Caco-2 (cell line): ENCODE results near the gene RASGRF1. TPM values are rescaled to one million over a fixed set of nuclear protein-coding genes. Genes with fewer than 3 reads are reported as not detected.
A peak's percentile ranks its signal among the peaks of the same experiment; 100 is the strongest.

ENCODE experiments used
- BruUV-seq: library from RNA; stranded (reverse); fragments of 400-500 nt; replicated peaks from 2 replicates; lab custom pipeline; 2021; lab: Mats Ljungman, UMichigan
- CTCF ChIA-PET: fragments of 300-600 bp; sonication (Branson Sonifier 250); formaldehyde crosslinking; loops from one replicate; lab custom pipeline; 2022; ENCODE audit warnings: antibody characterized with exemption; lab: Charles Lee
- POLR2A ChIA-PET: fragments of 300-600 bp; sonication (Branson Sonifier 250); formaldehyde crosslinking; loops from one replicate; lab custom pipeline; 2022; ENCODE audit warnings: antibody characterized with exemption; lab: Charles Lee
- DNase-seq, 2 experiments: peaks; one replicate each; pipeline versions ENCODE4 v3.0.0 to v3.0.0-alpha.2; 2020 to 2022
- H3K27me3 ChIP-seq: replicated peaks from 2 replicates; pipeline ENCODE4 v1.6.0; 2011; ENCODE audit warnings: low read length; ENCODE audit not compliant: control insufficient read depth, insufficient read depth
- H3K36me3 ChIP-seq: 2 replicates; pipeline ENCODE4 v1.5.1; 2011; ENCODE audit warnings: low read length; ENCODE audit not compliant: control insufficient read depth, insufficient read depth
- H3K4me1 ChIP-seq: fragments of 250-450 bp; sonication (Bioruptor Pico); 2 replicates; pipeline ENCODE4 v1.5.1; 2020; ENCODE audit warnings: mild to moderate bottlenecking
- H3K4me3 ChIP-seq: 2 replicates; pipeline ENCODE4 v1.5.1; 2011; ENCODE audit warnings: low read depth, mild to moderate bottlenecking, control low read depth, low read length
- H3K9me3 ChIP-seq: fragments of 250-450 bp; sonication (Bioruptor Pico); 2 replicates; pipeline ENCODE4 v1.5.1; 2020; ENCODE audit warnings: mild to moderate bottlenecking, moderate library complexity
- H3K27ac Mint-ChIP-seq: one replicate; pipeline ENCODE4 v1.8.0; 2022; ENCODE audit warnings: mixed read lengths; ENCODE audit not compliant: unreplicated experiment
- H3K27me3 Mint-ChIP-seq: one replicate; pipeline ENCODE4 v1.8.0; 2022; ENCODE audit warnings: mixed read lengths; ENCODE audit not compliant: insufficient read depth, unreplicated experiment
- H3K36me3 Mint-ChIP-seq: one replicate; pipeline ENCODE4 v1.8.0; 2022; ENCODE audit warnings: mild to moderate bottlenecking, mixed read lengths; ENCODE audit not compliant: insufficient read depth, unreplicated experiment
- H3K4me1 Mint-ChIP-seq: one replicate; pipeline ENCODE4 v1.8.0; 2022; ENCODE audit warnings: low read depth, mixed read lengths; ENCODE audit not compliant: unreplicated experiment
- H3K4me3 Mint-ChIP-seq: one replicate; pipeline ENCODE4 v1.8.0; 2022; ENCODE audit warnings: mild to moderate bottlenecking, moderate library complexity, mixed read lengths; ENCODE audit not compliant: unreplicated experiment
- H3K9me3 Mint-ChIP-seq: one replicate; pipeline ENCODE4 v1.8.0; 2022; ENCODE audit warnings: mixed read lengths; ENCODE audit not compliant: unreplicated experiment
- CTCF ChIP-seq, 2 experiments: fragments of 200-600 bp in 1 of 2; IDR thresholded peaks; 1 replicate in 1 of 2; 2 replicates in 1 of 2; pipeline versions ENCODE4 v1.5.1 to v1.8.0; 2011 to 2022; ENCODE audit warnings: antibody characterized with exemption in 1 of 2, control low read depth in 1 of 2, inconsistent platforms in 1 of 2, low read depth in 1 of 2, low read length in 1 of 2, mild to moderate bottlenecking in 1 of 2, moderate library complexity in 1 of 2; ENCODE audit not compliant: insufficient read depth in 1 of 2, severe bottlenecking in 1 of 2, unreplicated experiment in 1 of 2
- intact Hi-C: fragments of 100-400 bp; cut with micrococcal nuclease; formaldehyde crosslinking; loops from one replicate; pipeline ENCODE4 v1.10.0; 2022; ENCODE audit not compliant: unreplicated experiment
- total RNA-seq: library from RNA; stranded (reverse); gene quantifications from 2 replicates; pipeline ENCODE4 v1.2.3, GENCODE V29; 2022

Gene RASGRF1
- total RNA-seq, 1 experiment from 2014 or later: 0.57 TPM

DNA sequence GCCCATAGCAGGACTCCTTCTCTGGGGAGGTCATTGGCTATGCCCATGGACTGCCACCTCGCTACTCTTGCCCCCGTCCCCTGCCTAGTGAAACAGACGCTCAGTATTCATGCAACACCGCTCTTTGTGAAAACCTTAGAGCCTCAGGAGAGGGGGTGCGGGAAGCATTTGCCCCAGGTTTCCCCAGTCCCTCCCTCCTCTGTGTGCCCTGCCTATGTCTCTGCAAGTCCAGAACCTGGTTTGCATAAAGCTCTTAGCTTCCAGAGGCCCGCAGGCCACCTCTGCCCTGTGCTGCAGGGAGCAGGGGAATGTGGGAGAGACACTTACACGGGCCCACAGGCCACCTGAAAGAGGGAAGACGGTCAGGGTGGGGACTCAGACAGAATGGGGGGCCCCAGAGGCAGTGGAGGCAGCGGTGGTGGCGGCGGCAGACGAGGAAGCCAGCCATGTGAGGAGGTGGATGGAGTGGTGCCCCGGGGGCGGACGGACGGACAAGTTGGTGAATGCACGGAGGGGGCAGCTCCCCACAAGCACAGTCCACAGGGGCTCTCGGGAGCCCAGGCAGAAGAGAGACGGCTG, 111.9 kb downstream of the RASGRF1 start:
- H3K36me3 ChIP-seq: no peaks in the 10 kb centered on the region
- no peaks in the 10 kb centered on the region for H3K9me3 ChIP-seq
- no peaks in the 10 kb centered on the region for H3K27me3 Mint-ChIP-seq
- peak overlapping the region; percentile 18 for H3K27ac Mint-ChIP-seq
- no peak overlapping the region for H3K4me3 ChIP-seq
- POLR2A ChIA-PET: no interaction called here
- 0 out of 2 replicates have a peak, but pooled peaks cover 3% of the 10 kb centered on the region for H3K4me1 ChIP-seq
- CTCF ChIA-PET: interaction anchor here (1.1 to 2.4 kb wide), 3 partner anchors 28 to 69 kb away, joined by 3 to 34 read pairs (median 15); no protein-coding TSS in a partner anchor
- H3K4me1 Mint-ChIP-seq: peaks cover 12% of the 10 kb centered on the region
- H3K36me3 Mint-ChIP-seq: no peaks in the 10 kb centered on the region
- DNase-seq: no peak
- intact Hi-C loops: loop anchor here (1.0 to 2.0 kb wide), 2 partner anchors 34 to 68 kb away; partner anchors contain the start of gene CTSH
- H3K9me3 Mint-ChIP-seq: no peaks in the 10 kb centered on the region
- no peak overlapping the region for H3K4me3 Mint-ChIP-seq
- no TSS peak for BruUV-seq
- H3K27me3 ChIP-seq: no peaks in the 10 kb centered on the region
- TF ChIP-seq CTCF (IDR thresholded peaks at IDR 0.05; ENCODE audit: insufficient read depth in 1 of 2, low read depth in 1 of 2, low read length in 1 of 2, severe bottlenecking in 1 of 2, unreplicated experiment in 1 of 2): no peak

DNA sequence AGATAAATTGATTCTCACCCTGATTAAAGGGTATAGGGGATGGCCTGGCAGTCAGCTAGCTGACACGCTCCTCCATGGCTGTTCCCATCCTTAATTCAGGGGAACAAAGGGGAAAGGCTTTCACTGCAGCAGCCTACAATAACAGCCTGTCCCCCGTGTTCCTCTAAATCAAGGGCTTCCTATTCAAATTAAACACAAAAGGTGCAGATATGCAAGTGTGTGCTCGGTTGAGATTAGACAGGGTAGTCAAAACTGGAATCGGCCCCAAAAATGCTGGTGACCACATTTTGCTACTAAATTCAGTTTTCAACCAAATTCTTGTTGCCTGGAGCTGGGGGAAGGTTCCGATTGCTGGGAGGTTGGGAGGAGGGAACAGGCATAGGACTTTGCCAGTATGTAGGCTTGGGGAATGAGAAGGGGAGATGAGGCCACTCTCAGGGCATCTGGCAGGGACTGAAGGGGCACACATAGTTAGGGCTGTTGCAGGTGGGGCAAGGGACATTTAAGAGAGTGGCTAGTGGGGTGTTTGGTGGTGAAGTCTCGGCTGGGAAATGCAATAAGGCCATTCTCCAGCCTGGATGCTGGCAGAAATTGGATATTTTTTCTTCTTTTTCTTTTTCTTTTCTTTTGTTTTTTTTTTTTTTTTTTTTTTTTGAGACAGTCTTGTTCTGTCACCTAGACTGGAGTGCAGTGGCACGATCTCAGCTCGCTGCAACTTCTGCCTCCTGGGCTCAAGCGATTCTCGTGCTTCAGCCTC, 112.8 kb downstream of the RASGRF1 start:
- H3K36me3 Mint-ChIP-seq: no peaks in the 10 kb centered on the region
- H3K27me3 Mint-ChIP-seq: no peaks in the 10 kb centered on the region
- no peak for TF ChIP-seq CTCF (IDR thresholded peaks at IDR 0.05; ENCODE audit: insufficient read depth in 1 of 2, low read depth in 1 of 2, low read length in 1 of 2, severe bottlenecking in 1 of 2, unreplicated experiment in 1 of 2)
- Histone ChIP-seq H3K27me3 (no peaks in the 10 kb centered on the region), H3K36me3 (no peaks in the 10 kb centered on the region), H3K4me1 (0 out of 2 replicates have a peak, but pooled peaks cover 3% of the 10 kb centered on the region), H3K4me3 (no peak overlapping the region), H3K9me3 (no peaks in the 10 kb centered on the region)
- ChIA-PET CTCF (no interaction called here), POLR2A (no interaction called here)
- H3K4me3 Mint-ChIP-seq: no peak overlapping the region
- no peak overlapping the region for H3K27ac Mint-ChIP-seq
- H3K4me1 Mint-ChIP-seq: peaks cover 12% of the 10 kb centered on the region
- intact Hi-C loops: loop anchor here (2.0 kb wide), 1 partner anchor 33 kb away; the partner anchor contains the start of gene CTSH
- DNase-seq: no peak
- H3K9me3 Mint-ChIP-seq: no peaks in the 10 kb centered on the region
- BruUV-seq: no TSS peak

GRCh38 chr15:78977091-78977571, 113.4 kb downstream of the RASGRF1 start:
- Mint-ChIP-seq H3K4me3 (no peak overlapping the region), H3K9me3 (no peaks in the 10 kb centered on the region), H3K4me1 (peaks cover 12% of the 10 kb centered on the region), H3K27ac (no peak overlapping the region), H3K36me3 (no peaks in the 10 kb centered on the region), H3K27me3 (no peaks in the 10 kb centered on the region)
- ChIA-PET CTCF (no interaction called here), POLR2A (no interaction called here)
- Histone ChIP-seq H3K9me3 (no peaks in the 10 kb centered on the region), H3K27me3 (no peaks in the 10 kb centered on the region), H3K36me3 (no peaks in the 10 kb centered on the region), H3K4me1 (0 out of 2 replicates have a peak, but pooled peaks cover 3% of the 10 kb centered on the region), H3K4me3 (no peak overlapping the region)
- TF ChIP-seq CTCF (IDR thresholded peaks at IDR 0.05; ENCODE audit: insufficient read depth in 1 of 2, low read depth in 1 of 2, low read length in 1 of 2, severe bottlenecking in 1 of 2, unreplicated experiment in 1 of 2): no peak
- no TSS peak for BruUV-seq
- intact Hi-C loops: no loop called here
- DNase-seq: no peak
